DMS114 treated with DMSO at 0.1 percent for 48 hours (cell line): ENCODE results near the gene S100A5.
"Not testable (repeated sequence)": the region's sequence is repeated elsewhere in the genome, so short reads cannot be mapped to it uniquely, and the experiment has no call there.

Experiments used
- DNase-seq: peaks from one replicate; lab custom pipeline; 2025; ENCODE audit not compliant: unreplicated experiment; lab: John Stamatoyannopoulos, UW

Gene S100A5

DNA sequence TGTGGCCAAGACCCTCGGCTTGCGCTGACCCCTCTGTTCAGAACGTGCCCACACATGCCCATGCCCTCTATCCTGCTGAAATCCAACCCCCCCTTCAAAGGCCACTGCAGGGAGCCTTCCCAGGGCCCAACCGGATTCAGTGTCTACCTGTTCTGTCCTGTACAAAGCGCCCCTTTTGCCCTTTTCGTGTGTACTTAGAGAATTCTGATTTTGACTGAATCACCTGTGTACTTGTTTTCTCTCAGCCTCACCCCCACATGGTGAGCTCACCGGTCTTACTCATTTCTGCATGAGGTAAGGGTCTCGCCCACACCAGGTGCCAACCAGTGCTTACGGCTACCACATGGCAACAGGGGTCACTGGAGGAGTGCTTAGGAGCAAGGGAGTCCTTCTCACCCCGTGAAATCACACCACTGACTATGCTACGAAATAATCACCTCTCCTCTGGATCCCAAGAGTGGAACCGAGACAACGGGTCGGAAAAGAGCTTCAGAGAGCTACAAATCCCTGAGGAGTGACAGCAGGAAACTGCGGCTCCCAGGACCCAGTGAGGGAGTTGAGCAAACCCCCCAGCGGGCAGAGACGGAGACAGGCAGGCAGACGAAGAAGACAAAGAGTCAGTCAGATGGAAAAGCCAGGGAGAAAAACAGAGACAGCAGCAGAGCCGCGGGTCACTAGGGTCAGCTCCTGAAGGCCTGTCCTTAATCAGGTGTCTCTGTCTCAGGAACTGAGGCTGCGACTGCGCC is 27.1 kb upstream of the S100A5 start:
- DNase-seq: no peak

DNA sequence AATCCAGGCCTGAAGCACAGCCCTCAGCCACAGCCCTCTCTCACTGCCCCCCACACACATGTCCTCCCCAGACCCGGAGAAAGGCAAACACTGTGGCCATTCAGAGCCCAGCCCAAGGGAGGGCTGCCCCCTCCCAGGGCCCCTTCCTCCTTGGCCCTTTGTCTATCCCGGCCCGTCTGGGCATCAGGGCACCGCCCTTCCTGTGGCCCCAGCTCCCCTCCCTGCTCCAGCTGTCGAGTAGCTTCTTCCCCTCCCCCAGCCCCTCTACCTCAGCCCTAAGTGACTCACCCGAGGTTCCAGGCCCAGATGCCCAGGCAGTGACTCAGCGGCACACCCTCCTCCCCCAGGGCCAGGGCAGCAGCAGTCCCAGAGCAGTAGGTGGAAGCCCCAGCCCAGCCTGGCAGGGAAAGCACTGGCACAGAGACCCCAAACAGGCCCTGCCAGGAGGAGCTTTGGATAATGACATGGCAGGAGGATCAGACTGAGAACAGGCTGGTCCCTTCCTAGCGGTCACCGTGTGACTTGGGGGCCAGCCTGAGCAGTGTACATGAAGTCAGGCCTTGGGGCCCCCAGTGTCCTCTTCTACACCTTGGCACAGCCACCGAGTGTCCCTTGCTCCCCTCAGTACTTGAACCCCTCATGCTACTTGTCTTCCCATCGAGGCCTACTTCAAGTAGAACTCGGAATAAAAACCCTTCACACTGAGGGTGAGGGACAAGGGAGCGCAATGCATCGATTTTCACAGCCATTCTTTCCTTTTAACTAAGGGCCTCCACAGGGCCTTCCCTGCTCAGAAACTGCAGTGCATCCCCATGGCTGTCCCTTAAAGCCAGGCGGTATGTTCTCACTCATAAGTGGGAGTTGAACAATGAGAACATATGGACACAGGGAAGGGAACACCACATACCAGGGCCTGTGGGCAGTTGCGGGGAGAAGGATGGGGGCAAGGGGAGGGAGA is 26.0 kb upstream of the S100A5 start:
- no peak for DNase-seq

DNA sequence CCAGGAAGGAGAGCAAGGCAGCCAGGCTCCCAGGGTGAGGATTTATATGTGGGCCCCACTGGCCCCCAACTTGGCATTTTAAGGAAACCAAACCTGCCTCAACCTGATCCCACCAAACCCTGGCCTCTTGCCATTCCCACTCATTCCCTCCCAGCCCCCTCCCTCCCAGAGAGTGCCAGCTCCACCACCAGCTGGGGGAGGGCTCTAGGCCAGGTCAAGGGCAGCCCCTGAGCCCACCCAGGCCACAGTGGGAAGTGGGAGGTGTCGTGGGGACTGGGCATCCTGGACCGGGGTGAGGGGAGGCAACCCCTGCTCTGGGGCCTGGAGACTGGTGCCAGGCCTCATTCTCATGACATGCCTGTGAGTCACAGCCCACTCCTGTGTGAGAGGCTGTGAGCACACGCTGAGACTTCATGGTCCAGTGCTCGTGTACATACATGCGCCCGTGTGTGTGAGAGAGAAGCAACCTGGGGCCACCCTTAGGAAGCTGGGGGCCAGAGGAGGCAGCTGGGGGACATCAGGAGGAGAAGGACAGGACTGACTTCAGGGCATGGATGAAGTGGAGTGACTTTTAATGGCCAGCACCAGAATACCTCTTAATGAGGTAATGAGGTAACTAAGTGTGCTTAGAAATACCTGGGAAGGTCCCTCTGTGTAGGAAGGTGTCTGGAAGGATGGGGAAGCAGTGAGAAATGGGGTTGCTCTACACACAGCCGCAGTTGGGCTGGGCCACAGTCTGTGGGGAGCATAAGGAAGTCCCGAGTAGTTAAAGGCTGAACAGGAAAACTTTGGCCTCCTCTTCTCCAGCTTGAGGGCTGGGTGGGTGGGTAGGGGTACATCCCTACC is 25.0 kb upstream of the S100A5 start, which contains the start of gene S100A2:
Gene S100A2 (minus strand): TSS at position 316 of the 846 bp plus-strand sequence. CDS start 1,967 bp downstream, outside the sequence.
- no peak for DNase-seq

DNA sequence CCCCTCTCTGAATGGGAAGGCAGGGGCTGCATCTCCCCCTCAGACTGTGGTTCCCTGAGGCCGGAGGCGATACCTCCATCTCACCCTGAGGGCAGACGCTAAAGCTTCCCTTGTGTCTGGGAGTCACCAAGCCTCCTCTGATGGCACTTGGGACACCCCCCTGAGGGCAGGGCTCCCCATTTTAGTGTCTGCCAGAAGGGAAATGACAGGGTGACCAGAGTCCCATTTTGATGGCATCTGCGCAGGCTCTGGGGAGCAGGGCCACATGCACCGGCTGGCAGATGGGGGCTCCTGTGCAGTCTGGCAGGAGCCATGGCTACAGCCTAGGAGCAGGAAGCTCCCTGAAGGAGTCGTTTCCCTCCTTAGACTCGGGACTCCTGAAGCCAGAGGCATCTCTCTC is 23.3 kb upstream of the S100A5 start:
- DNase-seq: no peak

DNA sequence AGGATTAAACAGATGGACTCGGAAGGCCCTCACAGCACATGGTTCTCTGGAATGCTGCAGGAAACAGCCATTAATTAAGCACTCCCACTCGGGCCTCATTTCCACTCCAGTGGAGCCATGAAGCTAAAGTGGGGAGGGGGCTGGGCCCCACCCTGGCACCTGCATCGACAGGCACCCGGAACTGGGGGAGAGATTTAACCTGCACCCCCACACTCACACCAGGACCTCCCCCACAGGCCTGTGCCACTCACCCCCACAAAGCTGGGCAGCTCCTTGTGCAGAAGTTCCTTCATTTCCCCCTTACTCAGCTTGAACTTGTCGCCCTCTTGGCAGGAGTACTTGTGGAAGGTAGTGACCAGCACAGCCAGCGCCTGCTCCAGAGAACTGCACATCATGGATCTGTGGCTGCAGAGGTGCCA is 22.8 kb upstream of the S100A5 start:
- no peak for DNase-seq

DNA sequence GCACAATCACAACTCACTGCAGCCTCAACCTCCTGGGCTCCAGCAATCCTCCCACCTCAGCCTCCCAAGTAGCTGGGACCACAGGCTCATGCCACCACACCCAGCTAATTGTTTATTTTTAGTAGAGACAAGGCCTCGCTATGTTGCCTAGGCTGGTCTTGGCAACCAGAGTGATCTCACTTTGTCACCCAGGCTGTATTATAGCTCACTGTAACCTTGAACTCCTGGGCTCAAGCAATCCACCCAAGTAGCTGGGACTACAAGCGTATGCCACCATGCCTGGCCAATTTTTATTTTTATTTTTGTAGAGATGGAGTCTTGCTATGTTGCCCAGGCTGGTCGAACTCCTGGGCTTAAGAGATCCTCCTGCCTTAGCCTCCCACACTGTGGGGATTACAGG is 21.3 kb upstream of the S100A5 start:
- DNase-seq: not testable (repeated sequence)

DNA sequence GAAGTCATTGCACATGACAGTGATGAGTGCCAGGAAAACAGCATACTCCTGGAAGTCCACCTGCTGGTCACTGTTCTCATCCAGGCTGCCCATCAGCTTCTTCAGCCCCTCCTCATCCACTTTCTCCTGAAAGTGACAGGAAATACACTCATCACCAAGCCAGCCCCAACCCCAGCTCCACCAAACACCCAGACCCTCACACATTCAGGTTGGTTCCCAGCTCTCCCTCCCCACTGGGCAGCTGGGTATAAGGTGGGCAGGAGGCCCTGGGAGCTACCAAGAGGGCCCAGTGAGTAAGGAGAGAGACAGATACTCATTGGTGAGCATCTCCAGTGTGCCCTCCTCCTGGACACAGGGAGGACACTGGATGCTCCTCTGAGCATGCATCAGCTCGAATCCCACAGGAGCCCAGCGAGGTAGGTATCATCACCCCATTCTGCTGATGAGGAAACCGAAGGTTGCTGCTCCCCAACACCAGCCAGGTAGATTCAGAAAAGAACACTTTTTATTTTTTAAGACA is 20.8 kb upstream of the S100A5 start:
- no peak for DNase-seq

DNA sequence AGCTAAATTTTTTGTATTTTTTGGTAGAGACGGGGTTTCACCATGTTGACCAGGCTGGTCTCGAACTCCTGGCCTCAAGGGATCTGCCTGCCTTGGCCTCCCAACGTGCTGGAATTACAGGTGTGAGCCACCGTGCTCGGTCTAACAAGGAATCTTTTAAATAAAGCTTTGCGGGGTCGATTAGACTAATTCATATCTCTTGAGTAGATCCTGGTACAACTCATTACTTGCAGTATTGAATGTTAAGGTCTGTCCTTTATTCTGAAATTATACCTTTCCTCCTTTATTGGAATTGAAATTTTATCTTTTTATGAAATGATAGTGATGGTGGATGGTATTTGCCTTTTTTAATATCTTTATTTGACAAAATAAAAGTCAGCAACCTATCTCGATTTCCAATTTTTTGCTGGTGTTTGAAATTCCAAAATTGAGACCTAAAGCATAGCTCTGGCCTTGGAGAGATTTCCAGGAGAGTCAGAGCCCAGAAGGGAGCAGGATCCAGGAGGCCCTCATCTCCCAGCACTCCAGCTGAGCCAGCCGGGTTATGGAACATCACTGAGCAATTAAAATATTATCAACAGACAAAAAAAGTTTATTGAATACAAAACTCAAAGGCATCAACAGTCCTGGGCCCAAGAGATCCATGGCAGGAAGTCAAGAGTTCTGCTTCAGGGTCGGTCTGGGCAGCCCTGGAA is 20.2 kb upstream of the S100A5 start:
- DNase-seq: no peak

DNA sequence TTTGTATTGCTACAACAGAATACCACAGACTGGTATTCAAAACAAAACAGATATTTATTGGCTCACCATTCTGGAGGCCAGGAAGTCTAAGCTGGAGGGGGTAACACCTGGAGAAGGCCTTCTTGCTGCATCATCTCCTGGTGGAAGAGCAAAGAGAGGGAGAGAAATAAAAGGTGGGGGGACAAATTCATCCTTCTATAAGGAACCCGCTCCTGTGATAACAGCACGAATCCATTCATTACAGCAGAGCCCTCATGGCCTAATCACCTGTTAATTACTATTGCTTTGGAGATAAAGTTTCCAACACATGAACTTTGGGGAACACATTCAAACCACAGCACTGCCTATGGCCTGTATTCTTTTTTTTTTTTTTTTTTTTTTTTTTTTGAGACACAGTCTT is 19.5 kb upstream of the S100A5 start:
- no peak for DNase-seq

DNA sequence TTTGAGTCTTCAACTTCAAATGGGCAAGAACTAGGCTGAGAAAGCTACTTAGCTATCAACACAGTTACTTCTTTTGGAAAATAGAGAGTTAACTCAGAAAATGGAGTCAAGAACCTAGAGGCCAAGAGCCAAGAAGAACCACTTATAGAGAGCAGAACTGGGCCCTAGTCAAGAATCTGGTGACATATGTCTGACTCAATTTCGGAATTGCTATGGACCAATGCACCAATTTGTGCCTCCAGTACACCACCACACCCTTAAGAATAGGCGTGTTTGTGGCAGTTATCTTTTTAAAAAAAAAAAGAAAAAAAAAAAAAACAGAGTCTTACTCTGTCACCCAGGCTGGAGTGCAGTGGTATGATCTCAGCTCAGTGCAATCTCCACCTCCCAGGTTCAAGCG is 17.1 kb upstream of the S100A5 start:
- DNase-seq: no peak

DNA sequence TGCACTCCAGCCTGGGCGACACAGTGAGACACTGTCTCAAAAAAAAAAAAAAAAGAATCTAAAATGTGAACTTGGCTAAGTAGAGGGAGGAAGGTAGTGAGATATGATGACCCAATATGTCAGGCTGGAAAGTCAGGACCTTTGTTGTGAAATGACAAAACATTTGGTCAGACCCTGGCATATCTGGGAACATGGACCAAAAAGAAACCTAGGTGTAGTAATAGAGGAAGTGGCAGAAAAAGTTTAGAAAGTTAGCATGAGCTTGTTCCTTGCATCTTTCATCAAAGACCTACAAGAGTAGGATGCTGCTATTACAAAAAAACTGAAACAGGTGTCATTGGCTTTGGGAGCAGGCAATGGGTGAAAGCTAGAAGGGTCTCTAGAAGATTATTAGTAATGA is 15.6 kb upstream of the S100A5 start:
- no peak for DNase-seq

DNA sequence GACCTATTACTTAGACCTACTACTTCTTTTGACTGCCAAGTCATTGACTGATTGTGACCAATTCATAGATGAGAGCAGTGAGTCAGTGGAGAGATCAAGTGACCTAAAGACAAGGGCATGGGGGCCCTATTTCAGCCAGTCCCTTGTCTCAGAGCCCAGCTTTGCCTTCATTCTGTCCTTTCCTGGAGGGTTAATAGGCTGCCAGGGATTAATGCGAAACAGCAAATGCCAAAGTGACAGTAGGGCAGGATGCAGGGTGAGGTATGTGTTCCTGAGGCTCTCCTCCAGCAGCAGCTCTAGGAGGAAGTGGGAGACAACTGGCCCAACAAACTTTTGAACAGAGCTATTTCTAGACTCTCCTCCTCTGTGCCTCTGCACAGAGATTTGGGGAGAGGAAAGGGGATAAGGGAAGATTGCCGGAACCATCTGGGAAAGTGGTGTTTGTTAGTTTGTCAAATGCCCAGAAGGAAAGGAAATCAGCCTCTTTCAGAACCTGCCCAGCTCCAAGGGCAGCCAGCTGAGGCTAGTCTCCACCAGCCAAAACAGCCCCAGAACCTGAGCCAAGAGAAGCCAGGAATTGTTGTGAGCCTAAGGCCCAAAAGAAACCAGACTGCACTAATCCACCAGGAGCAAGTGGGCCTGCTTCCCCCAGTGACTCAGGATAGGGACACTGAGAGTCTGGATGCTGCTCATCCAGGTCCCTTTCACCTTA is 13.3 kb upstream of the S100A5 start:
- DNase-seq: no peak

DNA sequence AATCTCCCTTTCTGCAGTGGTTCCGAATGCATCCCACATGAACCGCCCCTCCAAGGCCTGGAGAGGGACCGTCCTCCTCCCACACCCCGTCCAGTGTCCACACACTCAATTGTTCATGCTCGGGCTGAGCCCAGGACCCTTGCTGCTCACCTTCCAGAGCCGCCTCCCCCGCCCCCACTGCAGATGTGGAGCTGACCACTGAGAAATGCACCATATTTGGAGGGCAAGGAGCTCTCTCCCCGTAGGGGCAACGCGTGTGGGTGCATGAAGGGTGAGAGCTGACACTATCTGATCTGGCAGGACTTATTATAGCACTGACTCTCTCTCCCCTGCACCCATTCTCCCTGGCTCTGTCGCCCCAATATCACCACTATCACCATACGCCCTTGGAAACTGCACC is 12.4 kb upstream of the S100A5 start:
- DNase-seq: no peak

DNA sequence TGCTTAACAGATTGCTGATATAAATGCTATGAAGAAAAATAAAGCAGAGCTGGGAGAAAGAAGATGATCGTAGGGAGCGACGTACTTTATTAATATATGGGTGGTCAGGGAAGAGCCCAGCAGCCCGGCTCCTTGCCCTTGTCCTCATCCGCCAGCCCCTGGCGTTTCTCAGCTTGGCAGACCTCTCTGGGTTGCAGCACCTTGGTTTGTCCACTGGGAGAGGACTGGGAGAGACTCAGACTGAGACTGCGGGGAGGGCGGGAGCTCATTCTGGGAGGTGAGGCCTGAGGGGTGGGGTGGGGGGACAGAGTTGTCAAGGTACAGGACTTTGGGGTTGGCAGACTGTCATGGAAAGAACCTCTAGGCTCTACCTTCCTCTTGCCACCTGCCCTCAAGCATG is 11.6 kb upstream of the S100A5 start:
- DNase-seq: no peak

DNA sequence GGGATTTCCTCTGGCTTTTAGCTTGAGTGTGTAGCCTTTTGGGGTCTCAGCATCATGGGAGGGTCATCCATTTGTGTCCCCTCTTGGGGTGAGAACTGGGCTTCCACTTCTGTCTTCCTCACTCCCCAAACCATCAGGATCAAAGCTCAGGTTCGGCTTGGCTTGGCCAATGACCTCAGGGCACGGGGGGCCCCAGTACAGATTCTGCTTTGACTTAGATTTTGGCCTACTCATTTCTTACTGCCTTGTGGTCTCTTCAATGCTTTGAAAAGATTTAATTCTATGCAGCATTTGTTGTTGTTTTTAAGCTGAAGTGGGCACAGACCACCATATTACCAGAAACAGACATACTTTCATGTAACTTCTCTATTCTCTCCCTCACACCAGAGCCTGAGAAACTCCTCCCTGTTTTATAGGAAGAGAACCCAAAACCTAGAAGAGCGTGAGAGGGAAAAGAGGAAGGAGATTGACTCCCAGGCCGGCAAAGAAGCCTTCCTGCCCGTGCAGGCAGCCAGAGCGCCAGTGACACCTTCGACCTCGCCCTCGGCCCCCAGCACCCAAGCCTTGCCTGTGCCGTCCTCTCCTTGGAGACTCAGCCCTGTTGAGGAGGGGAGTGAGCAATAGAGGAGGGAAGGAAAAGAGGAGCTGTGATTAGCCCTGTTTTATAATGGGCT is 10.2 kb upstream of the S100A5 start:
- DNase-seq: no peak

DNA sequence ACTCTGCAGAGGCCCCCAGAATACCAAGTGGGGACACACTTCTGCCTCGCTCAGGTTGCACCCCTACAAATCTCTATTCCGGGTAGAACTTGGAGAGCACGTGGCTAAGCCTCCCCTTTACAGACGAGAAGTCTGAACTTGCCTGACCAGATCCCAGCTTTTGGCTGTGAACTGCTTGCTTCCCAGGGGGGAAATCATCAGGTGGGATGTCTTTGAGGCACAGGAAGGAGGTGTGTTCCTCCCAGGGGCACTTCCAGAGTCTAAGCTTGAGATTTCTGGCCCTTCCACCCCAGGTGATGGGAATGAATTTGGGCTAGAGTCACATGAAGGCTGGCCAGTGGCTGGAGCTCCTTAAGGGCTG is 9.6 kb upstream of the S100A5 start:
- no peak for DNase-seq

DNA sequence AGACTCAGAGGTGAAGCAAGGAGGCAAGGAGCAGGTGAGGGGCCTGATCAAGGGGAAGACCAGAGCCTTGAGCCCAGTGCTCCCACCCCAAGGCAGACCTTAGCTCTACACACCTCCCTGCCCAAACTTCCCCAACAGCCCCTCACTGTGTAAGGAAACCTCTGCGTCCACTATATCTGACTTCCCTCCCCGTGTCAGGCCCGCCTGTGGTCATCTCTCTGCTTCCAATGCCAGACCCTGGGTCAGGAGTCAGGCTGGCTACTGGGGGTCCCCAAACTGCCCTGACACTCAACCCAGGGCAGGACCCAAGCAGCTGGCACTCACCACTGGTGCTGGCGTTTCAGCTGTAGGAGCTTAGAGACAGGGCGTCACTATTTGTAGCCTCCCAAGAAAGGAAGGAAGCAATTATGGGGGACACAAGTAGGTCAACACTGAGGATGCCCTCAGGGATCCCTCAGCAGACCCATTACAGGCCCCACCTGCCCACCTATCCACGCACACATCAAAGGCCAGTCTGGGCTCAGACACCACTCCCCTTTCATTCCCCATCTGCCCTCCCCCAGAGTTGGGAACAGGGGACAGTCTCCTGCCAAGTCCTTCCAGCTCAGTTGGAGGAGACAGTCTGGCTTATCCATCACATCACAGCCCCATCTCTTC is 9.1 kb upstream of the S100A5 start:
- no peak for DNase-seq

DNA sequence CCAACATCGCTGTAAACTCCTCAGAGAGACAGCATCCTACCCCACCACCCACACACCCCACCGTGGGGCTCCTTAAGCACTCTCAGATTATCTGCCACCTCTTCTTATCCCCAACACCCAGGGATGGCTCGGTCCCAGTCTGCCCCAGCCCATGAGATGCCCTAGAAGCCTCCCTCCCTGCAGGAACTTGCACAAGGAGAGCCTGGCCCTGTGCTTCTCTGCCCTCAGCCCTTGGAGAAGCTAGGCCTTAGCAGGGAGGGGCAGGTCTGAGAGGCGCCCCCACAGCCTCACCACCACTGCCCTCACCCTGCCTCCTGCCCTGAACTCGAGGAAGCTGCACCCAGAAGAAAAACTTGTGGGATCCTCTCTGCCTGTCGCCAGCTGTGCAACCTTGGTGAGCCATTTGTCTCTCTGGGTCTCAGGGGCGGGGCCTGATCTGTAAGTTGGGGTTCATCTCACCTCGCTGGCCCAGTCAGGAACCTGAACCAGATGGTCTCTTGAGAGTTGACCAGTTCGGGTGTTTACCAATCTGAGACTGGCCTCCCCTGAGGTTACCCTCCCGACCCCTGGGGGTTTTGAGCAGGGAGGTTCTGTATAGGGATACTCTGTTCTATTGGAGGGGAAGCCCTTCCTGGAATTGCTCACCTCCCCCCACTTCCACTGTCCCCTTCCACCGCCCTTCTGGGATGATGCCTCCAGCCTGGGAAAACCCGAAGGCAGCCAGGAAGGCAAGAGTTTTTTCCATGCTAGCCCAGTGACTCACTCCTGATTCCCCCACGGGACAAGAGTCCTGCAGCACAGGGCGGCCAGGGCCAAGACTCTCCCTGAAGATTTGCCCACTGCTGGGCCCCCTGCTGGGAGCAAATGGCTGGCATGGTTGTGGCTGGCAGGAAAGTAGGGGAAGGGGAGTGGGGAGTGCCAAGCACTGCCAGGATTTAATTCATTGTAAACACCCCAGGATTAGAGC is 8.3 kb upstream of the S100A5 start, which contains the start of gene S100A3:
Gene S100A3 (minus strand): TSS at position 537 of the 967 bp plus-strand sequence. CDS start 773 bp downstream, outside the sequence.
- no peak for DNase-seq
